Neural progenitor cell (in vitro differentiated cells): ENCODE data around the gene MAPRE3. TPM values are rescaled to one million over a fixed set of nuclear protein-coding genes. Genes with fewer than 3 reads are reported as not detected.

Experiments
- DNase-seq: peaks from one replicate; pipeline ENCODE4 v3.0.0-alpha.2; 2016; ENCODE audit warnings: low spot score
- H2AFZ ChIP-seq: fragments of 200-600 bp; sonication (generic); replicated peaks from 2 replicates; pipeline ENCODE4 v1.6.1; 2016; ENCODE audit warnings: antibody characterized with exemption
- H3F3A ChIP-seq: fragments of 200-600 bp; sonication (generic); 2 replicates; pipeline ENCODE4 v1.6.1; 2016; ENCODE audit warnings: antibody characterized with exemption, low read depth
- H3K27ac ChIP-seq: fragments of 200-600 bp; sonication (generic); 2 replicates; pipeline ENCODE4 v1.5.1; 2016; ENCODE audit warnings: mild to moderate bottlenecking
- H3K27me3 ChIP-seq: fragments of 200-600 bp; sonication (generic); 2 replicates; pipeline ENCODE4 v1.6.1; 2016; ENCODE audit warnings: mild to moderate bottlenecking, moderate library complexity
- H3K36me3 ChIP-seq: fragments of 200-600 bp; sonication (generic); 2 replicates; pipeline ENCODE4 v1.5.1; 2016
- H3K4me1 ChIP-seq: fragments of 200-600 bp; sonication (generic); 2 replicates; pipeline ENCODE4 v1.6.1; 2016; ENCODE audit warnings: mixed run types
- H3K4me2 ChIP-seq: fragments of 200-600 bp; sonication (generic); 2 replicates; pipeline ENCODE4 v1.6.1; 2016
- H3K4me3 ChIP-seq: fragments of 200-600 bp; sonication (generic); 2 replicates; pipeline ENCODE4 v1.5.1; 2016
- H3K79me2 ChIP-seq: fragments of 200-600 bp; sonication (generic); 2 replicates; pipeline ENCODE4 v1.6.1; 2016; ENCODE audit warnings: low read depth
- H3K9ac ChIP-seq: fragments of 200-600 bp; sonication (generic); 2 replicates; pipeline ENCODE4 v1.6.1; 2016
- H3K9me3 ChIP-seq: fragments of 200-600 bp; sonication (generic); 2 replicates; pipeline ENCODE4 v1.5.1; 2016; ENCODE audit warnings: low read depth
- H4K20me1 ChIP-seq: fragments of 200-600 bp; sonication (generic); 2 replicates; pipeline ENCODE4 v1.6.1; 2016; ENCODE audit warnings: low read depth
- H3K27ac Mint-ChIP-seq: 3 replicates; pipeline ENCODE4 v1.8.0; 2021; ENCODE audit warnings: mixed read lengths
- H3K27me3 Mint-ChIP-seq: 2 replicates; pipeline ENCODE4 v1.8.0; 2022; ENCODE audit warnings: low read depth, mild to moderate bottlenecking, inconsistent platforms, moderate library complexity, mixed read lengths; ENCODE audit not compliant: insufficient read depth
- H3K36me3 Mint-ChIP-seq: 3 replicates; pipeline ENCODE4 v1.8.0; 2021; ENCODE audit warnings: mixed read lengths
- H3K4me1 Mint-ChIP-seq: 3 replicates; pipeline ENCODE4 v1.8.0; 2021; ENCODE audit warnings: mixed read lengths
- H3K4me3 Mint-ChIP-seq: 3 replicates; pipeline ENCODE4 v1.8.0; 2021; ENCODE audit warnings: mild to moderate bottlenecking, moderate library complexity, mixed read lengths
- H3K9me3 Mint-ChIP-seq: 3 replicates; pipeline ENCODE4 v1.8.0; 2020; ENCODE audit warnings: mixed read lengths
- CTCF ChIP-seq: fragments of 200-600 bp; sonication (generic); IDR thresholded peaks from 2 replicates; pipeline ENCODE4 v1.5.1; 2017; ENCODE audit warnings: antibody characterized with exemption, mild to moderate bottlenecking
- EZH2 ChIP-seq: fragments of 200-600 bp; sonication (generic); IDR thresholded peaks from 2 replicates; pipeline ENCODE4 v1.6.1; 2017; ENCODE audit warnings: antibody characterized with exemption, mild to moderate bottlenecking, moderate library complexity
- EZH2phosphoT487 ChIP-seq: fragments of 200-600 bp; sonication (generic); IDR thresholded peaks from 2 replicates; pipeline ENCODE4 v1.6.1; 2017; ENCODE audit warnings: antibody characterized with exemption
- total RNA-seq: library from RNA; depleted of rRNA; stranded (reverse); fragments of >200 nt; gene quantifications from 2 replicates; pipeline ENCODE4 v1.2.3, GENCODE V29; 2015; ENCODE audit warnings: low replicate concordance

Gene MAPRE3
- total RNA-seq, 1 donor from 2014 or later = 3.1 TPM

GRCh38 chr2:27071277-27071989, 101.0 kb downstream of the MAPRE3 start, which contains the start of gene OST4:
Gene OST4, minus strand, starts transcription at chr2:27071654.
- Histone ChIP-seq H3K79me2 (peaks cover 20% of the 10 kb centered on the region), H3K27me3 (no peaks in the 10 kb centered on the region), H4K20me1 (peaks cover 6% of the 10 kb centered on the region), H3K4me3 (peak within 1 kb of the TSS; percentile 62), H3K4me2 (peak within 1 kb of the TSS; percentile 89), H3F3A (peaks cover 28% of the 10 kb centered on the region), H3K9me3 (no peaks in the 10 kb centered on the region), H3K9ac (peak within 1 kb of the TSS; percentile 72), H3K27ac (no peak within 1 kb of the TSS), H2AFZ (peak within 1 kb of the TSS; percentile 38), H3K36me3 (no peaks in the 10 kb centered on the region), H3K4me1 (peaks cover 11% of the 10 kb centered on the region)
- H3K4me1 Mint-ChIP-seq = peaks cover 49% of the 10 kb centered on the region
- H3K4me3 Mint-ChIP-seq = peak within 1 kb of the TSS; percentile 98
- no peaks in the 10 kb centered on the region for H3K9me3 Mint-ChIP-seq
- peaks cover 2% of the 10 kb centered on the region for H3K27me3 Mint-ChIP-seq
- TF ChIP-seq EZH2 = no peak
- no peak for TF ChIP-seq CTCF
- no peak for TF ChIP-seq EZH2phosphoT487
- H3K36me3 Mint-ChIP-seq = peaks cover 27% of the 10 kb centered on the region
- peak within 1 kb of the TSS; percentile 98 for H3K27ac Mint-ChIP-seq
- DNase-seq = peak; percentile 98

GRCh38 chr2:27071990-27072830, 101.8 kb downstream of the MAPRE3 start:
- peak overlapping the region; percentile 84 for H3K4me2 ChIP-seq
- TF ChIP-seq EZH2 (no peak), CTCF (no peak), EZH2phosphoT487 (no peak)
- peaks cover 27% of the 10 kb centered on the region for H3K36me3 Mint-ChIP-seq
- H3K4me3 ChIP-seq = peak overlapping the region; percentile 62
- H3K4me1 ChIP-seq = peaks cover 11% of the 10 kb centered on the region
- H3K9me3 Mint-ChIP-seq = no peaks in the 10 kb centered on the region
- no peaks in the 10 kb centered on the region for H3K36me3 ChIP-seq
- peaks cover 56% of the 10 kb centered on the region for H3K4me1 Mint-ChIP-seq
- H3K9me3 ChIP-seq = no peaks in the 10 kb centered on the region
- peaks cover 6% of the 10 kb centered on the region for H4K20me1 ChIP-seq
- H3K4me3 Mint-ChIP-seq = peak overlapping the region; percentile 92
- H3K27me3 ChIP-seq = no peaks in the 10 kb centered on the region
- no peak overlapping the region for H3K27ac Mint-ChIP-seq
- H3F3A ChIP-seq = peaks cover 27% of the 10 kb centered on the region
- DNase-seq = peak; percentile 69
- H2AFZ ChIP-seq = peak overlapping the region; percentile 51
- peaks cover 2% of the 10 kb centered on the region for H3K27me3 Mint-ChIP-seq
- peaks cover 20% of the 10 kb centered on the region for H3K79me2 ChIP-seq
- H3K9ac ChIP-seq = no peak overlapping the region
- no peak overlapping the region for H3K27ac ChIP-seq

GRCh38 chr2:27072920-27073319, 102.5 kb downstream of the MAPRE3 start:
- Mint-ChIP-seq H3K4me3 (peak overlapping the region; percentile 92), H3K27me3 (peaks cover 2% of the 10 kb centered on the region), H3K4me1 (peaks cover 60% of the 10 kb centered on the region), H3K9me3 (no peaks in the 10 kb centered on the region), H3K27ac (peak overlapping the region; percentile 83), H3K36me3 (peaks cover 22% of the 10 kb centered on the region)
- H3K9ac ChIP-seq = no peak overlapping the region
- no peaks in the 10 kb centered on the region for H3K36me3 ChIP-seq
- H3K27ac ChIP-seq = no peak overlapping the region
- peaks cover 11% of the 10 kb centered on the region for H3K4me1 ChIP-seq
- H3K9me3 ChIP-seq = no peaks in the 10 kb centered on the region
- TF ChIP-seq EZH2phosphoT487 = no peak
- no peak for TF ChIP-seq CTCF
- TF ChIP-seq EZH2 = no peak
- no peaks in the 10 kb centered on the region for H3K27me3 ChIP-seq
- H3K4me3 ChIP-seq = peak overlapping the region; percentile 62
- H4K20me1 ChIP-seq = peaks cover 6% of the 10 kb centered on the region
- no peak for DNase-seq
- H2AFZ ChIP-seq = peak overlapping the region; percentile 51
- peak overlapping the region; percentile 84 for H3K4me2 ChIP-seq
- peaks cover 20% of the 10 kb centered on the region for H3K79me2 ChIP-seq
- H3F3A ChIP-seq = peaks cover 27% of the 10 kb centered on the region
